C4-2B (cell line): ENCODE results near the gene PPDPF.
A peak's percentile ranks its signal among the peaks of the same experiment; 100 is the strongest.

Experiments
- H3K27ac ChIP-seq: fragments of 450-650 bp; 2 replicates; pipeline ENCODE4 v1.5.1; 2017
- CTCF ChIP-seq: fragments of 450-650 bp; conservative IDR thresholded peaks from 2 replicates; pipeline ENCODE4 v1.5.1; 2017; ENCODE audit warnings: mild to moderate bottlenecking
- ZFX ChIP-seq: fragments of 450-650 bp; IDR thresholded peaks from 2 replicates; pipeline ENCODE4 v1.6.1; 2017

PPDPF gene

DNA sequence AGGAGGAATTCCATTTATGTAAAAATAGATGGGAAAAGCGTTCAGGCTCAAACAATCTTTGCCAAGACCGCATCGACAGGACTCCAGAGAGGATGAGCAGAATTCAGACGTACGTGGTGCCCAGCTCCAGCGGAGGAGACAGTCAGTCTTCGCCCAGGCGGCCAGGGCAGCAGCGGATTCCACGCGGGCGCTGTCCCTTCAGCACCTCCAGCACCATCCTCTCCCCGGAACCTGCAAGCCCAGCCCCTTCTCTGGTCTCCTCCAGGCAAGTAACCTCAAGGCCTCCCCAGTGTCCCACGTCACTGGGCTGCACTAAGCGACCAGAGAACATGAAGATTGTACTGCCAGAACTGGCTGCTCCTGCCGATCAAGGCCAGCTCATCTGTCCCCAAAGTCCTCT is 45.4 kb upstream of the PPDPF start:
- no peak overlapping the region for H3K27ac ChIP-seq
- TF ChIP-seq ZFX (no peak), CTCF (no peak)

DNA sequence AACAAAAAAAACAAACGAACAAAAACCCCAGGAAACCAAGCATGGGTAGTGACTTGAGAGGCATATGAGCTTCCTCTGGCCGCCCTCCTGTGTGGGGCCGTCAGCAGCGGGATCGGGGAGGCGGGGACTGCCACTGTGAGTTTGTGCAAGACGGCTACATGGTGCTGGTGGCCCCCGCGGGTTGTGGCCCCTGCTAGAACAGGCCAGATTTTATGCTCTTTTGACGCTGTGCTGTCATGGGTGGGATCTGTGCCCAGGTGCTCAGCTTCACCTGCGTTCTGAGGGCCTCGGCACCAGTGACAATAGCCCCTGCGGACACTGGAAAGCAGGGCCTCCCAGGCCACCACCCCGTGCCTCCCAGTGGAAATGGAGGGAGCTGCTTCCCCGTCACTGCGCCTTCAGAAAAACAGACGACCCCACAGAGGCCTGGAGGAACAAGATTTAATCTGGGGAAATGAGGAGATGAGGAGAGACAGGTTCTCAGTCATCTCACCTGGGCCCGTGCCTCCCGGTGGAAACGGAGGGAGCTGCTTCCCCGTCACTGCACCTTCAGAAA is 43.4 kb upstream of the PPDPF start:
- TF ChIP-seq ZFX, result no peak
- TF ChIP-seq CTCF, result no peak
- H3K27ac ChIP-seq, result no peak overlapping the region

GRCh38 chr20:63477944-63478343 is 42.6 kb upstream of the PPDPF start:
- H3K27ac ChIP-seq, result no peak overlapping the region
- TF ChIP-seq ZFX (no peak), CTCF (no peak)

- H3K27ac ChIP-seq, result peak overlapping the region; percentile 4; the same call in 1 of the 2 replicates
- TF ChIP-seq CTCF (no peak), ZFX (no peak)
These were observed 41.9 kb upstream of the PPDPF start for GRCh38 chr20:63478346-63479302.

- peak overlapping the region; percentile 4; the same call in 1 of the 2 replicates for H3K27ac ChIP-seq
These were observed 40.7 kb upstream of the PPDPF start for GRCh38 chr20:63479695-63480419.

- no peak overlapping the region for H3K27ac ChIP-seq
- TF ChIP-seq ZFX, result no peak
- no peak for TF ChIP-seq CTCF
These were observed 39.1 kb upstream of the PPDPF start for GRCh38 chr20:63481503-63481902.

DNA sequence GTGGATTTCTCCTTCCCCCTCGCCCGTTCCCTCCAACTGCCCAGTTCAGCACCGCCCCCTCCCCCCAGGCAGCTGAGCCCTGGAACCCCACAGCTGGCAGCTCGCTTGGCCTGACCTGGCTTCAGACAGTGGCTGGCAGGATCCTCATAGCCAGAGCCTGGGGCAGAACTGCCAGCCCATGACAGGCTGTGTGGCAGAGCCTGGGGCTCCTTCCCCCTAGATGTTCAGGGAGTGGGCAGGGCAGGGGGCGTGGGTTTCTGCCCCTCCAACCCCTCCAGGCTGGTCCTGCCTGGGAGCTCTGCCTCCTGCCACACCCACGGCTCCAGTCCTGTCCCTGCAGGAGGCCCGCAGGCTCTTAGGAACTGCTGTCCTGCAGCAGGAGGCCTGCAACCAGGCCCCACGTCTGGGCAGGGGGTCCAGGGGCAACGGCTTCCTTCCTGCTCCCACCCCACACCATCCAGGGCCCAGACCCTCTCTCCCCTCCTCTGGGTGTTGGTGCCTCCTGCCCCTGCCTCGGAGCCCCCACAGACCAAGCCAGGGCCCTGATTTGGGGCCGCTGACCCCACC is 38.5 kb upstream of the PPDPF start:
- no peak for TF ChIP-seq CTCF
- no peak for TF ChIP-seq ZFX
- H3K27ac ChIP-seq, result no peak overlapping the region
